Measurements from ENCODE around the gene CYSLTR2.

- no peak for TF ChIP-seq ZNF274 (IDR thresholded peaks at IDR 0.05; ENCODE audit: low read depth, low read length)
- TF ChIP-seq SUZ12 (IDR thresholded peaks at IDR 0.05; ENCODE audit: extremely low read depth, insufficient read depth, insufficient read length), result no peak
- TF ChIP-seq YY1 (IDR thresholded peaks at IDR 0.05; ENCODE audit: insufficient read depth, insufficient read length), result no peak
Measured at GRCh38 chr13:48695776-48696175, 42.0 kb downstream of the CYSLTR2 start.

Measured in NT2/D1 (cell line).